SU-DHL-6 (cell line): Measurements from ENCODE around the gene NT5DC3.
"Not testable (repeated sequence)": the region's sequence is repeated elsewhere in the genome, so short reads cannot be mapped to it uniquely, and the experiment has no call there.

Experiments used
- H2AFZ ChIP-seq: fragments of 200-600 bp; sonication (generic); 2 replicates; pipeline ENCODE4 v1.6.1; 2014; ENCODE audit warnings: low read depth, mild to moderate bottlenecking, moderate library complexity, mixed read lengths, antibody characterized with exemption, low read length; ENCODE audit not compliant: severe bottlenecking
- H3F3A ChIP-seq: fragments of 200-600 bp; shearing (Covaris generic); 2 replicates; pipeline ENCODE4 v1.6.0; 2016; ENCODE audit warnings: antibody characterized with exemption, mild to moderate bottlenecking; ENCODE audit not compliant: insufficient read depth
- H3K27ac ChIP-seq: fragments of 200-600 bp; sonication (generic); 2 replicates; pipeline ENCODE4 v1.5.1; 2016; ENCODE audit warnings: low read depth, mild to moderate bottlenecking, low read length, moderate library complexity, mixed read lengths
- H3K27me3 ChIP-seq: fragments of 200-600 bp; sonication (generic), shearing (Covaris generic); 2 replicates; pipeline ENCODE4 v1.6.0; 2014; ENCODE audit warnings: mild to moderate bottlenecking, low read length
- H3K36me3 ChIP-seq: fragments of 200-600 bp; sonication (generic); 2 replicates; pipeline ENCODE4 v1.6.1; 2014; ENCODE audit warnings: mild to moderate bottlenecking, low read length, mixed read lengths
- H3K4me2 ChIP-seq: fragments of 300-600, 200-600 bp; shearing (Covaris generic), sonication (generic); 2 replicates; pipeline ENCODE4 v1.6.0; 2014; ENCODE audit warnings: low read length, low read depth, mild to moderate bottlenecking; ENCODE audit not compliant: poor library complexity, severe bottlenecking
- H3K4me3 ChIP-seq: fragments of 200-600 bp; sonication (generic); 2 replicates; pipeline ENCODE4 v1.5.1; 2014; ENCODE audit warnings: antibody characterized with exemption, low read length, mild to moderate bottlenecking, mixed read lengths; ENCODE audit not compliant: insufficient read depth, poor library complexity, severe bottlenecking
- H3K79me2 ChIP-seq: fragments of 200-600 bp; sonication (generic); 2 replicates; pipeline ENCODE4 v1.6.1; 2014; ENCODE audit warnings: mild to moderate bottlenecking, low read length, moderate library complexity; ENCODE audit not compliant: insufficient read depth
- H3K9ac ChIP-seq: fragments of 200-600 bp; sonication (generic); 2 replicates; pipeline ENCODE4 v1.7.0; 2014; ENCODE audit warnings: mild to moderate bottlenecking, low read length
- H3K9me2 ChIP-seq: fragments of 200-600 bp; sonication (generic); replicated peaks from 2 replicates; pipeline ENCODE4 v1.6.1; 2014; ENCODE audit warnings: low read length; ENCODE audit not compliant: insufficient read depth
- H3K9me3 ChIP-seq: fragments of 200-600 bp; sonication (generic); 2 replicates; pipeline ENCODE4 v1.6.1; 2014; ENCODE audit warnings: low read length, mixed read lengths; ENCODE audit not compliant: insufficient read depth
- H4K20me1 ChIP-seq: fragments of 200-600 bp; sonication (generic); 2 replicates; pipeline ENCODE4 v1.6.1; 2014; ENCODE audit warnings: low read depth, mild to moderate bottlenecking, antibody characterized with exemption, low read length, moderate library complexity, mixed read lengths
- EZH2phosphoT487 ChIP-seq: fragments of 200-600 bp; sonication (generic), shearing (Covaris generic); conservative IDR thresholded peaks from 2 replicates; pipeline ENCODE4 v1.6.1; 2018; ENCODE audit warnings: mild to moderate bottlenecking, antibody characterized with exemption, low read length, moderate library complexity, mixed read lengths
- TF ChIP-seq, protein P1 (sequence below): fragments of 200-600 bp; sonication (generic); IDR thresholded peaks from one replicate; pipeline ENCODE4 v1.5.1; 2017; ENCODE audit warnings: antibody characterized with exemption, mild to moderate bottlenecking, low read length, moderate library complexity; ENCODE audit not compliant: insufficient read depth, poor library complexity, severe bottlenecking

NT5DC3 gene

DNA sequence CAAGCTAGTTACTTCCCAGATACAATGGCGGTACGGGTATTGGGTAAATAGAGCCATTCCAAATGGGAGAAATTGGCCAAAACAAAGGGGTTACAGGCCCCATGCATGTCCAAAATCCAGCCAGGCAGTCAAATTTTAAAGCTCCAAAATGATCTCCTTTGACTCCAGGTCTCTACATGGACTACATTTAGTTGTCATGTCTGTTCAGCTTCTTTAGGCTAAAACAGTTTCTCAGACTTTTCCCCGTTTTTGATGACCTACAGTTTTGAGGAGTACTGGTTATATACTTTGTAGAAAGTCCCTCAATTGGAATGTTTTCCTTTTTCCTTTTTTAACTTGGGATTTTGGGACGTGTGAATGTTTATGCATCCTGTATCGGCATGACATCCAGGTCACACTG is 4.7 kb downstream of the NT5DC3 start:
- Histone ChIP-seq H4K20me1 (no peaks in the 10 kb centered on the region), H3K79me2 (no peaks in the 10 kb centered on the region), H3K9me3 (no peaks in the 10 kb centered on the region), H3K4me2 (no peak overlapping the region), H3K27me3 (no peaks in the 10 kb centered on the region), H3K36me3 (no peaks in the 10 kb centered on the region), H3F3A (no peaks in the 10 kb centered on the region), H3K9me2 (no peaks in the 10 kb centered on the region), H3K4me3 (no peak overlapping the region), H3K9ac (no peak overlapping the region), H3K27ac (no peak overlapping the region), H2AFZ (no peak overlapping the region)
- no peak for TF ChIP-seq EZH2phosphoT487
- TF ChIP-seq, protein P1, sequence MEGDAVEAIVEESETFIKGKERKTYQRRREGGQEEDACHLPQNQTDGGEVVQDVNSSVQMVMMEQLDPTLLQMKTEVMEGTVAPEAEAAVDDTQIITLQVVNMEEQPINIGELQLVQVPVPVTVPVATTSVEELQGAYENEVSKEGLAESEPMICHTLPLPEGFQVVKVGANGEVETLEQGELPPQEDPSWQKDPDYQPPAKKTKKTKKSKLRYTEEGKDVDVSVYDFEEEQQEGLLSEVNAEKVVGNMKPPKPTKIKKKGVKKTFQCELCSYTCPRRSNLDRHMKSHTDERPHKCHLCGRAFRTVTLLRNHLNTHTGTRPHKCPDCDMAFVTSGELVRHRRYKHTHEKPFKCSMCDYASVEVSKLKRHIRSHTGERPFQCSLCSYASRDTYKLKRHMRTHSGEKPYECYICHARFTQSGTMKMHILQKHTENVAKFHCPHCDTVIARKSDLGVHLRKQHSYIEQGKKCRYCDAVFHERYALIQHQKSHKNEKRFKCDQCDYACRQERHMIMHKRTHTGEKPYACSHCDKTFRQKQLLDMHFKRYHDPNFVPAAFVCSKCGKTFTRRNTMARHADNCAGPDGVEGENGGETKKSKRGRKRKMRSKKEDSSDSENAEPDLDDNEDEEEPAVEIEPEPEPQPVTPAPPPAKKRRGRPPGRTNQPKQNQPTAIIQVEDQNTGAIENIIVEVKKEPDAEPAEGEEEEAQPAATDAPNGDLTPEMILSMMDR, result no peak

DNA sequence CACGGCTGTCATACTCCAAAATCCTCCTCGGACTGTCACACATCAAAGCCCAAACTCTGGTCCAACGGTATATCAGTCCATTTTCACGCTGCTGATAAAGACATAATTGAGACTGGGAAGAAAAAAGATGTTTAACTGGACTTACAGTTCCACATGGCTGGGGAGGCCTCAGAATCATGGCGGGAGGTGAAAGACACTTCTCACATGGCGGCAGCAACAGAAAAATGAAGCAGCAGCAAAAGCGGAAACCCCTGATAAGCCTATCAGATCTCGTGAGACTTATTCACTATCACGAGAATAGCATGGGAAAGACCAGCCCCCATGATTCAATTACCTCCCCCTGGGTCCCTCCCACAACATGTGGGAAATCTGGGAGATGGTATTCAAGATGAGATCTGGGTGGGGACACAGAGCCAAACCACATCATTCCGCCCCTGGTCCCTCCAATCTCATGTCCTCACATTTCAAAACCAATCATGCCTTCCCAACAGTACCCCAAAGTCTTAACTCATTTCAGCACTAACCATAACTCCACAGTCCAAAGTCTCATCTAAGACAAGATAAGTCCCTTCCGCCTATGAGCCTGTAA is 5.2 kb downstream of the NT5DC3 start:
- H4K20me1 ChIP-seq, H3K4me3 ChIP-seq, H3K9me3 ChIP-seq, H3F3A ChIP-seq, H3K36me3 ChIP-seq, H3K9ac ChIP-seq, H3K4me2 ChIP-seq, H3K27me3 ChIP-seq, H3K9me2 ChIP-seq, H2AFZ ChIP-seq, H3K27ac ChIP-seq, H3K79me2 ChIP-seq: not testable (repeated sequence)

DNA sequence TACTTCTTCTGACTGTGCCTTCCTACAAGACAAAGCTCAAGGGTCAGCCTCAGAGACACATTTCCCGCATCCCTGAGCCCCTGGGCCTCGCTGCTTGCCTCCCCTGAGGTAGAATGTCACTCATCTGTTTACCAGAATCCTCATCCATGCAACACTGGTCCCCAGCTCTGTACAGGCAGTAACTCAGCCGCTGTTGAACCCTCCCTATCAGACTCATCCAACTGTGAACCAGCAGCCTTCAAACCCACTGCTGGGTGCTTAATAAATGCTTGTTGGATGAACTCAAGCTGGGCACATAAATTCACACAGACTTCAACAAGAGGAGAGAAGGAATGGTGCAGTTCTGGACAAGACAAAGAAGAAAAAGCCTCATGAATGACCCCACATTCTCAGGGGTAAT is 6.1 kb downstream of the NT5DC3 start:
- Histone ChIP-seq H3K79me2 (no peaks in the 10 kb centered on the region), H3K9ac (no peak overlapping the region), H3F3A (no peaks in the 10 kb centered on the region), H4K20me1 (no peaks in the 10 kb centered on the region), H3K27me3 (no peaks in the 10 kb centered on the region), H2AFZ (no peak overlapping the region), H3K4me2 (no peak overlapping the region), H3K9me2 (no peaks in the 10 kb centered on the region), H3K4me3 (no peak overlapping the region), H3K9me3 (no peaks in the 10 kb centered on the region), H3K36me3 (no peaks in the 10 kb centered on the region), H3K27ac (no peak overlapping the region)
- TF ChIP-seq, protein P1, result no peak
- no peak for TF ChIP-seq EZH2phosphoT487

DNA sequence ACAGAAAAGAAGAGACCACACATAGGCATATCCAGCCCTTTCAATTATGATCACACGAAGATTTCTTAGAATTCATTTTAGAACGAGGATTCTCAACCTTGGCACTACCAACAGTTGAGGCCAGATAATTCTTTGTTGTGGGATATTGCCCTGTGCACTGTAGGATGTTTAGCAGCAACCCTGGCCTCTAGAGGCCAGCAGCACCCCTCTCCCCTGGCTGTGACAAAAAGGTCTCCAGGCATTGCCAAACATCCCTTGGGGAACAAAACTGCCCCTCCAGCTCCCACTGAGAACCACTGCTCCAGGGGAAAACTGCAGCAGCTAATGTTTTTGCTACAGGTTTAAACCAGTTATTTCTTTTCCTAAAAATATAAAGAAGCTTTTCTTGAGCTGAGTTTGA is 7.1 kb downstream of the NT5DC3 start:
- Histone ChIP-seq H3K4me3 (no peak overlapping the region), H3K27ac (no peak overlapping the region), H3K27me3 (no peaks in the 10 kb centered on the region), H3K9me2 (no peaks in the 10 kb centered on the region), H3K79me2 (no peaks in the 10 kb centered on the region; the same call in 1 of the 2 replicates), H4K20me1 (no peaks in the 10 kb centered on the region), H3K36me3 (no peaks in the 10 kb centered on the region), H3K4me2 (no peak overlapping the region), H3K9ac (no peak overlapping the region), H3K9me3 (no peaks in the 10 kb centered on the region), H2AFZ (no peak overlapping the region), H3F3A (no peaks in the 10 kb centered on the region)
- no peak for TF ChIP-seq EZH2phosphoT487
- TF ChIP-seq, protein P1, result no peak
